Measurements from ENCODE around the gene PDZD2.

Gene PDZD2

DNA sequence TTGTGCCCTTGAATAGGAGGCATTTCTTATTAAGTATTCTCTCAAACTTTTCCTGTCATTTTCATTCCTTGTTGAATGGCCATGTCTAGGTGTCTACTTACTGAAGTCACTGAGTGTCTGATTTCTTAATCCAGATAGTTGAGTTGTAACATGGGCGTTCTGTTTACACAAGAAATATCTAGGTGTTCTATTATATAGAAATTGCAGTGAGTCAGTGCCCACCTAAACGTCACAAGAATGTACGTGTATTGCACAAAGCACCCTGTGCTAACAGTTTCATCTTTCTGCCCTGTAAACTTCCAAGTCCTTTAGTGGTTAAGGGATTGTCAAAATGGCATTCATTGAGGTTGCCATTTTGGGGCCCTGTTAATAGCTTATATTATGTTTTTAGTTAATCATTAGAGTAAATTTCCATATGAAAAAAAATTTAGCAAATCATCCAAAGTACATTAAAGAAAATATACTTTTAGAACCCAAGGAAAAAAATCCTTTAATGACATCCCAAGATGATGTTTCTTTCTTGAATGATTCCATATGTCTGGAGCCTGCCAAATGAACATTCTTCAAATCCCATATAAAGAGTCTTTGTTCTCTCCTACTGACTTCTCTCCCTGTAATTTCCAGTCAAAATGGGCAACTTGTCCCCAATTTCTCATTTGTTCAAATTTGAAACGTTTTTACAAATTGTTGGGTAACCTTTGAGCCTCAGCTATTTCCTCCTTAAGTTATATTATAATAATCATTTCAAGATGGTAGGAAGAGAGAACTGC is 421.0 kb downstream of the PDZD2 start:
- H3K36me3 ChIP-seq (ENCODE audit: insufficient read depth, insufficient read length, low read length), result peaks cover 7% of the 10 kb centered on the region
- no peaks in the 10 kb centered on the region for H3K27me3 ChIP-seq (ENCODE audit: insufficient read depth, insufficient read length)
- no peaks in the 10 kb centered on the region for H3K9me3 ChIP-seq (ENCODE audit: insufficient read depth, low read length)
- DNase-seq (ENCODE audit: low read depth, low spot score), result no peak
- no peak overlapping the region for H3K9ac ChIP-seq (ENCODE audit: insufficient read length, low read depth)
- H3K4me3 ChIP-seq (ENCODE audit: insufficient read length, low read depth), result no peak overlapping the region
- TF ChIP-seq ZNF274 (IDR thresholded peaks at IDR 0.05; ENCODE audit: low read depth, low read length) (no peak), YY1 (IDR thresholded peaks at IDR 0.05; ENCODE audit: insufficient read depth, insufficient read length) (no peak), SUZ12 (IDR thresholded peaks at IDR 0.05; ENCODE audit: extremely low read depth, insufficient read depth, insufficient read length) (no peak)
- H3K4me1 ChIP-seq (ENCODE audit: insufficient read depth, insufficient read length), result no peaks in the 10 kb centered on the region

DNA sequence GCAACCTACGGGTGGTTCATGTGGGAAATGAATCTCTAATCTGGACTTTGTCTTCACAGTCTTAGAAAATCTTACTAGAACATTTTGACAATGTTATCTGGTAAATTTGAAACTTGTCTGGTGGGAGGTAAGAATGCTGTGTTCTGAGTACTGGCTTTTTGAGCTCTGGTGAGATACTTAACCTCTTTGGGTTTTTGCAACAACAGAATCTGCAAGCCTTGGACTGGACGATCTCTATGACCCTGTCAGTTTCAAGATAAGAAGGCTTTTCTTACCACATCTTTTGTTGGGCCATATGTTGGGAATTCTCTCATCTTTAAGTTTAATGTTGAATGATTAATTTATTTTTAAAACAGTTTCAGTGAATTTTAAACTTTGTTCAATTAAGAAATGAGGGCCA is 422.3 kb downstream of the PDZD2 start:
- H3K9ac ChIP-seq (ENCODE audit: insufficient read length, low read depth), result no peak overlapping the region
- H3K4me1 ChIP-seq (ENCODE audit: insufficient read depth, insufficient read length), result no peaks in the 10 kb centered on the region
- H3K36me3 ChIP-seq (ENCODE audit: insufficient read depth, insufficient read length, low read length), result peaks cover 7% of the 10 kb centered on the region
- no peaks in the 10 kb centered on the region for H3K9me3 ChIP-seq (ENCODE audit: insufficient read depth, low read length)
- no peak for TF ChIP-seq SUZ12 (IDR thresholded peaks at IDR 0.05; ENCODE audit: extremely low read depth, insufficient read depth, insufficient read length)
- TF ChIP-seq YY1 (IDR thresholded peaks at IDR 0.05; ENCODE audit: insufficient read depth, insufficient read length), result no peak
- no peak for TF ChIP-seq ZNF274 (IDR thresholded peaks at IDR 0.05; ENCODE audit: low read depth, low read length)
- H3K27me3 ChIP-seq (ENCODE audit: insufficient read depth, insufficient read length), result no peaks in the 10 kb centered on the region
- no peak for DNase-seq (ENCODE audit: low read depth, low spot score)
- no peak overlapping the region for H3K4me3 ChIP-seq (ENCODE audit: insufficient read length, low read depth)

DNA sequence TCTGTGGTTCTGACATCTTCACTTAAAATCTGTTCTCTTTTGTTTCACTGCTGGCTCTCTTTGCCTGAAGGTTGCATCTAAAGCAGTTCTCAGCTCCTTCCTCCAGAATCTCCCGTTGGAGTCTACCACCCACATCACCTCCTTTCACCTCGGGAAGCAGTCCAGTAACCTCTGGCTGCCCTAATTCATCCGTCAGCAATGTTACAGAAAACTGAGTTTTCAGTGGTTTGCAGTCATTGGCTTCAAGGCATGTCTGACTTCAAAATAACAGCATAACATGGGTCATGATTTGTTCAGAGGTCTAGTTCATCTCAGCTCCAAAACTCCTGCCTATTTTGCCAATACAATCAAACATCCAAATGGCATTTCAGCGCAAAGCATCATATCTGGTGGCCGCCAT is 427.5 kb downstream of the PDZD2 start:
- no peak overlapping the region for H3K4me3 ChIP-seq (ENCODE audit: insufficient read length, low read depth)
- DNase-seq (ENCODE audit: low read depth, low spot score), result no peak
- no peaks in the 10 kb centered on the region for H3K4me1 ChIP-seq (ENCODE audit: insufficient read depth, insufficient read length)
- no peak overlapping the region for H3K9ac ChIP-seq (ENCODE audit: insufficient read length, low read depth)
- H3K36me3 ChIP-seq (ENCODE audit: insufficient read depth, insufficient read length, low read length), result peaks cover 4% of the 10 kb centered on the region
- no peaks in the 10 kb centered on the region for H3K27me3 ChIP-seq (ENCODE audit: insufficient read depth, insufficient read length)
- H3K9me3 ChIP-seq (ENCODE audit: insufficient read depth, low read length), result no peaks in the 10 kb centered on the region
- TF ChIP-seq ZNF274 (IDR thresholded peaks at IDR 0.05; ENCODE audit: low read depth, low read length) (no peak), SUZ12 (IDR thresholded peaks at IDR 0.05; ENCODE audit: extremely low read depth, insufficient read depth, insufficient read length) (no peak), YY1 (IDR thresholded peaks at IDR 0.05; ENCODE audit: insufficient read depth, insufficient read length) (no peak)

DNA sequence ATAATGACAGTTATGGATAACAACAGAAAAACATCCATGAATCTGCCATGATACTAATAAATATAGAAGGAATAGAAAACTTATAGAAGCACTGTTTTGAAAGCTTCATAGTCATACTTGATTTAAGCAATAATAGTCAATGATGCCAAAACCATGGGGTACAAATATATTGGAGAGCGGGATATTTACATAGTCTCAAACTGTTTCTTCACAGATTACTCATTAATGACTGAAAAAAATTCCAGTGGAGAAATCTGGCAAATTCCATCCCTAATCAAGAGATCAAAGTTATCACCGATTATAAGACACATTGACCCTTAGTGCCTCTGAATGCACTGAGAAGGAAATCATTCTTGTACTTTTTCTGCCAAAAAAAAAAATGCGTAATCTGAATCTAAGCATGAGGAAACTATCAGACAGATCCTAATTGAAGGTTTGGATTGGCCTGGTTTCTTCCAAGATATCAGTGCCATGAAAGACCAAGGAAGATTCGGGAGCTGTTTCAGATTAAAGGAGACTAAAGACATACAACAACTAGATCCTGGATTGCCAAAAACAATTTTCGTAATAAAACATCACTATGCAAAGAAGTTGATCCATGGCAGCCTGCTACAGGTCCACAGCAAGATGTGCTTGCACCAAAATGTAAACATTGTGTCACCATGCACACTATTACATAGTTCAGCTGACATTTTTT is 429.0 kb downstream of the PDZD2 start:
- no peak overlapping the region for H3K4me3 ChIP-seq (ENCODE audit: insufficient read length, low read depth)
- no peak for TF ChIP-seq YY1 (IDR thresholded peaks at IDR 0.05; ENCODE audit: insufficient read depth, insufficient read length)
- no peak for DNase-seq (ENCODE audit: low read depth, low spot score)
- H3K27me3 ChIP-seq (ENCODE audit: insufficient read depth, insufficient read length), result no peaks in the 10 kb centered on the region
- peaks cover 4% of the 10 kb centered on the region for H3K36me3 ChIP-seq (ENCODE audit: insufficient read depth, insufficient read length, low read length)
- H3K4me1 ChIP-seq (ENCODE audit: insufficient read depth, insufficient read length), result no peaks in the 10 kb centered on the region
- H3K9me3 ChIP-seq (ENCODE audit: insufficient read depth, low read length), result no peaks in the 10 kb centered on the region
- H3K9ac ChIP-seq (ENCODE audit: insufficient read length, low read depth), result no peak overlapping the region

DNA sequence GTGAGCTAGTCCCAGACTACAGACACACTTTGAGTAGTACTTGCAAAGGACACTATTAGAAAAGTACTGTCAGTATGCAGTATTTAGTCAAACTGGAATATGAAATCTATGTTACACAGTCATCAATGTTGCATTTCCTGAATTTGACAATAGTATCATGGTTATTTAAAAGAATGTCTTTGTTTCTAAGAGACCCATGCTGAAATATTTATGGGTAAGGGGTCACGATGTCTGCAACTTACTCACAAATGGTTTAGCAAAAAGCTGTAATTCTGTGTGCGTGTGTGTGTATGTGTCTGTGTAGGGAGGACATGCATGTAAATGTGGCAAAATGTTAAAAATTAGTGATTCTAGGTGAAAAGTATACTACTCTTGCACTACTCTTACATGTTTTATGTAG is 429.6 kb downstream of the PDZD2 start:
- no peaks in the 10 kb centered on the region for H3K36me3 ChIP-seq (ENCODE audit: insufficient read depth, insufficient read length, low read length)
- no peaks in the 10 kb centered on the region for H3K27me3 ChIP-seq (ENCODE audit: insufficient read depth, insufficient read length)
- DNase-seq (ENCODE audit: low read depth, low spot score), result no peak
- no peak for TF ChIP-seq YY1 (IDR thresholded peaks at IDR 0.05; ENCODE audit: insufficient read depth, insufficient read length)
- TF ChIP-seq ZNF274 (IDR thresholded peaks at IDR 0.05; ENCODE audit: low read depth, low read length), result no peak
- no peak for TF ChIP-seq SUZ12 (IDR thresholded peaks at IDR 0.05; ENCODE audit: extremely low read depth, insufficient read depth, insufficient read length)
- H3K9ac ChIP-seq (ENCODE audit: insufficient read length, low read depth), result no peak overlapping the region
- H3K4me1 ChIP-seq (ENCODE audit: insufficient read depth, insufficient read length), result no peaks in the 10 kb centered on the region
- H3K9me3 ChIP-seq (ENCODE audit: insufficient read depth, low read length), result 0 out of 2 replicates have a peak, but pooled peaks cover 5% of the 10 kb centered on the region
- H3K4me3 ChIP-seq (ENCODE audit: insufficient read length, low read depth), result no peak overlapping the region

DNA sequence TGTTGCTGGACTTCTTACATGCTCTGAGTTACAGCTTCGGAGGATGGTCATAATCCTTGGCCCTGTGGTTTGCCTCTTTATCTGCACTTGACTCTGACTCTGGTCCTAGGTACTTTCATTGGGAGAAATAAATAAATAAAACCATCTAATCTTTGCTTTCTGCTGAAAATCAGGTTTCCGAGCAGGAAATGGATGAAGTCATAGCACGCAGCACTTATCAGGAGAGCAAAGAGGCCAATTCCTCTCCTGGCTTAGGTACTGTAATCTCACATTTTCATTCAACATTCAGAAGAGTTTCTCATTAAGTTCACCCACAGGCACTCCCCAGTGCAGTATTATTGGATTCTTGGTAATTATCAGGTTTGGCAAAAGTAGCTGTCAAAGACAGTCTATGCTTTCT is 430.5 kb downstream of the PDZD2 start:
- no peak for DNase-seq (ENCODE audit: low read depth, low spot score)
- H3K9me3 ChIP-seq (ENCODE audit: insufficient read depth, low read length), result 0 out of 2 replicates have a peak, but pooled peaks cover 6% of the 10 kb centered on the region
- no peaks in the 10 kb centered on the region for H3K27me3 ChIP-seq (ENCODE audit: insufficient read depth, insufficient read length)
- TF ChIP-seq YY1 (IDR thresholded peaks at IDR 0.05; ENCODE audit: insufficient read depth, insufficient read length) (no peak), SUZ12 (IDR thresholded peaks at IDR 0.05; ENCODE audit: extremely low read depth, insufficient read depth, insufficient read length) (no peak), ZNF274 (IDR thresholded peaks at IDR 0.05; ENCODE audit: low read depth, low read length) (no peak)
- H3K9ac ChIP-seq (ENCODE audit: insufficient read length, low read depth), result no peak overlapping the region
- no peak overlapping the region for H3K4me3 ChIP-seq (ENCODE audit: insufficient read length, low read depth)
- no peaks in the 10 kb centered on the region for H3K4me1 ChIP-seq (ENCODE audit: insufficient read depth, insufficient read length)
- H3K36me3 ChIP-seq (ENCODE audit: insufficient read depth, insufficient read length, low read length), result no peaks in the 10 kb centered on the region

DNA sequence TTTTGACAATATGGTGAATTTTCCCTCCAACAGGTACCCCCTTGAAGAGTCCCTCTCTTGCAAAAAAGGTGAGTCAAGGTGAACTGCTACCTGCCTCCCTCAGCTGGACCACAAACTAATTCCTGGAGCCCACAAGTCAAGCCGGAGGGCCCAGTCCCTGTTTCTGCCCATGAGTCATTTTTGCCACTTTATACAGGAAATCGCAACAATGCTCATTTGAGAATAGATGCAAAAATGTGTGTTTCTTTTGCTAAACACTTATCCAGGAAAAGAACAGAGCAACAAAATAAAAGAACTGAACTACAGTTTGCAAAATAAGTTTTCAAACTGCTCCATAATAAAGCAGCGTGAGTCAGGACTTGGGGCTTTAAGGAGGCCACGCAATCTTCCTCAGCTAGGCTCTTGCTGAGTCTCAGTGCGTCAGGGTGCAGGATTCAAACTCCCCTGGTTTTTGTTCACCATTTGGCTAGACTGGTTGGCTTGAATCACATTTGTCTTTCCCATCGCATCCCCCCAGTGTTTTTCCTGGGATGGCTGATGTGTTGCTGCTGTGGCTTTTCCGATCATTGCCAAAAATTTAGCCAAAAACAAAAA is 432.5 kb downstream of the PDZD2 start:
- no peak for DNase-seq (ENCODE audit: low read depth, low spot score)
- TF ChIP-seq ZNF274 (IDR thresholded peaks at IDR 0.05; ENCODE audit: low read depth, low read length), result no peak
- no peak for TF ChIP-seq SUZ12 (IDR thresholded peaks at IDR 0.05; ENCODE audit: extremely low read depth, insufficient read depth, insufficient read length)
- TF ChIP-seq YY1 (IDR thresholded peaks at IDR 0.05; ENCODE audit: insufficient read depth, insufficient read length), result no peak
- Histone ChIP-seq H3K27me3 (ENCODE audit: insufficient read depth, insufficient read length) (no peaks in the 10 kb centered on the region), H3K4me3 (ENCODE audit: insufficient read length, low read depth) (no peak overlapping the region), H3K9ac (ENCODE audit: insufficient read length, low read depth) (no peak overlapping the region), H3K4me1 (ENCODE audit: insufficient read depth, insufficient read length) (no peaks in the 10 kb centered on the region), H3K9me3 (ENCODE audit: insufficient read depth, low read length) (0 out of 2 replicates have a peak, but pooled peaks cover 6% of the 10 kb centered on the region), H3K36me3 (ENCODE audit: insufficient read depth, insufficient read length, low read length) (no peaks in the 10 kb centered on the region)

Measured in NT2/D1 (cell line).